ENCODE results near the gene PCDH8. TPM values are rescaled to one million over a fixed set of nuclear protein-coding genes. Genes with fewer than 3 reads are reported as not detected.
"Not testable (repeated sequence)": the region's sequence is repeated elsewhere in the genome, so short reads cannot be mapped to it uniquely, and the experiment has no call there.

Gene PCDH8
- total RNA-seq, 2 donors from 2014 or later, result not detected

- Mint-ChIP-seq H3K4me1 (ENCODE audit: low read depth) (no peaks in the 10 kb centered on the region), H3K9me3 (no peaks in the 10 kb centered on the region), H3K36me3 (ENCODE audit: insufficient read depth in 2 of 2) (no peaks in the 10 kb centered on the region), H3K27me3 (ENCODE audit: low read depth) (peaks cover 28% of the 10 kb centered on the region), H3K4me3 (no peak overlapping the region), H3K27ac (no peak overlapping the region)
- DNase-seq (no peak), ATAC-seq (replicated peaks in 1 of 2) (no peak)
Observed at GRCh38 chr13:52827839-52828238, 20.6 kb downstream of the PCDH8 start.

GRCh38 chr13:52817886-52818285, 30.6 kb downstream of the PCDH8 start:
- H3K36me3 Mint-ChIP-seq (ENCODE audit: insufficient read depth in 2 of 2); DNase-seq; ATAC-seq (replicated peaks in 1 of 2); H3K9me3 Mint-ChIP-seq; H3K4me3 Mint-ChIP-seq; H3K27ac Mint-ChIP-seq; H3K4me1 Mint-ChIP-seq (ENCODE audit: low read depth); H3K27me3 Mint-ChIP-seq (ENCODE audit: low read depth): not testable (repeated sequence)

GRCh38 chr13:52815330-52815729, 33.1 kb downstream of the PCDH8 start:
- peaks cover 13% of the 10 kb centered on the region for H3K27me3 Mint-ChIP-seq (ENCODE audit: low read depth)
- H3K4me3 Mint-ChIP-seq, result no peak overlapping the region
- peaks cover 1 to 2% of the 10 kb centered on the region in 2 donors for H3K9me3 Mint-ChIP-seq
- DNase-seq (no peak), ATAC-seq (replicated peaks in 1 of 2) (no peak)
- H3K36me3 Mint-ChIP-seq (ENCODE audit: insufficient read depth in 2 of 2), result no peaks in the 10 kb centered on the region
- no peak overlapping the region for H3K27ac Mint-ChIP-seq
- H3K4me1 Mint-ChIP-seq (ENCODE audit: low read depth), result no peaks in the 10 kb centered on the region

GRCh38 chr13:52812941-52813340, 35.5 kb downstream of the PCDH8 start:
- DNase-seq (no peak), ATAC-seq (replicated peaks in 1 of 2) (no peak)
- no peak overlapping the region for H3K4me3 Mint-ChIP-seq
- peaks cover 13% of the 10 kb centered on the region for H3K27me3 Mint-ChIP-seq (ENCODE audit: low read depth)
- H3K27ac Mint-ChIP-seq, result no peak overlapping the region
- peaks cover 1 to 2% of the 10 kb centered on the region in 2 donors for H3K9me3 Mint-ChIP-seq
- no peaks in the 10 kb centered on the region for H3K36me3 Mint-ChIP-seq (ENCODE audit: insufficient read depth in 2 of 2)
- peaks cover 11% of the 10 kb centered on the region for H3K4me1 Mint-ChIP-seq (ENCODE audit: low read depth)

DNA sequence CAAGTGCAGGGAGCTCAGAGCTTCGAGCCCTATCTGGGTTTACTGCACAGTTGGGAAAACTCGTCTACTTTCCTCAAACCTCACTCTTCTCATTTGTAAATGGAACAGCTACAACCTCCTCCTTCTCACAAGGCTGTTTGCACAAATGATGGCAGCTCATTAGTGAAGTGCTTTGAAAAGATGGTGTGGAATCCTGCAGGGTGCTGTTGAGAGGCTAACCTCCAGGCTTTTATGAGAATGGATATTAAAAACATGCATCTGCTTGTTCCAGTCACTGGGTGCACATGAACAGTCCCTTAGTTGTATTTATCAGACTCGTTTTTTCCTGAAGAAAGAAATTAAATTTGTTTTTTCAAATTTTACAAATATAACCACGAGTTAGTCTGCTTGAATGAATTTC, 36.6 kb downstream of the PCDH8 start:
- no peak overlapping the region for H3K4me3 Mint-ChIP-seq
- ATAC-seq (replicated peaks in 1 of 2), result no peak
- peaks cover 13% of the 10 kb centered on the region for H3K27me3 Mint-ChIP-seq (ENCODE audit: low read depth)
- no peaks in the 10 kb centered on the region for H3K9me3 Mint-ChIP-seq
- H3K27ac Mint-ChIP-seq, result no peak overlapping the region
- H3K36me3 Mint-ChIP-seq (ENCODE audit: insufficient read depth in 2 of 2), result no peaks in the 10 kb centered on the region
- H3K4me1 Mint-ChIP-seq (ENCODE audit: low read depth), result peaks cover 11% of the 10 kb centered on the region
- no peak for DNase-seq

GRCh38 chr13:52810526-52810925, 37.9 kb downstream of the PCDH8 start:
- H3K27me3 Mint-ChIP-seq (ENCODE audit: low read depth), result peaks cover 22% of the 10 kb centered on the region
- H3K36me3 Mint-ChIP-seq (ENCODE audit: insufficient read depth in 2 of 2), result no peaks in the 10 kb centered on the region
- H3K27ac Mint-ChIP-seq, result no peak overlapping the region
- no peak for ATAC-seq (replicated peaks in 1 of 2)
- no peaks in the 10 kb centered on the region for H3K9me3 Mint-ChIP-seq
- no peak overlapping the region for H3K4me3 Mint-ChIP-seq
- peaks cover 11% of the 10 kb centered on the region for H3K4me1 Mint-ChIP-seq (ENCODE audit: low read depth)
- DNase-seq, result no peak

DNA sequence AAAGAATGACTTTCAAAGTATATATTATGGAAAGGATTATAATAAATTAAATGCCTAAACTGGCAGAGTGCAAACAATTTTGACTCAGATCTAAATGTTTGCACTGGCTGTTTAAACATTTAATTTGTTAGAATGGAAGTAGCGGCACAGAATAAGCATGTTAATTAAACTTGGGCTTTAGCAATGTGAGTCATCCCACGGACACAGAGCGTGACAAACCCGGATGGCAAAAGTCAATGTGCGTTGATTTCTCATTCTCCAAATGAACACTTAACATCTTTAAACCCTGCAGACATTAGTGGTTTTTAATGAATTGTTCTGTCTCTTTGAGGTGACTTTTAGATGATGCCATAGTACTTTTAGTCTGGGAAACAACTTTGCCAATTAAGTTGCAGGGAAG, 38.4 kb downstream of the PCDH8 start:
- H3K4me3 Mint-ChIP-seq, result no peak overlapping the region
- no peak overlapping the region for H3K27ac Mint-ChIP-seq
- H3K4me1 Mint-ChIP-seq (ENCODE audit: low read depth), result peaks cover 11% of the 10 kb centered on the region
- no peaks in the 10 kb centered on the region for H3K36me3 Mint-ChIP-seq (ENCODE audit: insufficient read depth in 2 of 2)
- peaks cover 25% of the 10 kb centered on the region for H3K27me3 Mint-ChIP-seq (ENCODE audit: low read depth)
- no peak for ATAC-seq (replicated peaks in 1 of 2)
- DNase-seq, result no peak
- no peaks in the 10 kb centered on the region for H3K9me3 Mint-ChIP-seq

DNA sequence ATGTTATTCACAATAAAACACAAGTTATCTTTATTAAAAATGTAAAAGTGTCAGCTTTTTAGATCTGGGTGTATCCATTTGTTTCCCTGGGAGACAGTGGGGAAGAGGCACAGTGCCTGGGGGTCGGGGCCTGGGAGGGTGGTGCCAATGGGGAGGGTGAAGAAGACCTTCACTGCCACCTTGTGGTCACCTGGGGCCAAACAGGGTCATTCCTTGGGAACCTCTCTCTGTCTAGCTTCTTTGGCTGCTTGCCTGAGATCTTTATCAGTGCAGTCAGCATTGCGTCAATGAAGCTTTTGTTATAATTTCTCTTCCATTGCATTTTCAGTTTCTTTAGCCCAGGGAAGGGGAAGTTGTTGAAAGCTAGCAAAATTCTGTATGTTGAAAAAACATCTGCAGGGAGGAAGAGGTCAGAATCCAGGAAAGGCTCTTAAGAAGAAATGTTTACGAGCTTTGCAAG, 39.1 kb downstream of the PCDH8 start:
- Mint-ChIP-seq H3K36me3 (ENCODE audit: insufficient read depth in 2 of 2) (no peaks in the 10 kb centered on the region), H3K4me3 (peak overlapping the region in 1 of 2 donors; percentile 52), H3K27ac (no peak overlapping the region), H3K4me1 (ENCODE audit: low read depth) (peaks cover 11% of the 10 kb centered on the region), H3K9me3 (no peaks in the 10 kb centered on the region), H3K27me3 (ENCODE audit: low read depth) (peaks cover 25% of the 10 kb centered on the region)
- DNase-seq (peak; percentile 68 to 69), ATAC-seq (replicated peaks in 1 of 2) (peak; percentile 83 to 86)

DNA sequence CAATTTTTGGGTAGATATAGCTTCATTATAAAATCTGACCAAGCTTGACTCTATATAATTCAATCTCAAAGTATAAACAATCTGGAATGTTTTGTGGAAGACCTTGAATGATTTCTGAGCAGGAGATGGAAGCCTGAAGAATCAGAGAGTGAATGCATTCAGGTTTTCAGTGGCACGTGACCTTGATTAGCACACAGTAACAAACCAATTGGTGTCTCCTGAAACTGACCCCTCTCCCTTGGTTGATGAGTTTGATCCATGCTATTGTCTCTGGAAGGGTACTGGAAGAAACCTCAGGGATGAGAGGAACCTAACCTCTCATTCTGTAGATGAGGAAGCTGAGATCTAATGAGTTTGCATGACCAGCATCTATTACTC, 39.6 kb downstream of the PCDH8 start:
- Mint-ChIP-seq H3K4me1 (ENCODE audit: low read depth) (peaks cover 11% of the 10 kb centered on the region), H3K4me3 (no peak overlapping the region), H3K36me3 (ENCODE audit: insufficient read depth in 2 of 2) (no peaks in the 10 kb centered on the region), H3K27me3 (ENCODE audit: low read depth) (peaks cover 24% of the 10 kb centered on the region), H3K27ac (no peak overlapping the region), H3K9me3 (no peaks in the 10 kb centered on the region)
- ATAC-seq (replicated peaks in 1 of 2) (no peak), DNase-seq (no peak)

DNA sequence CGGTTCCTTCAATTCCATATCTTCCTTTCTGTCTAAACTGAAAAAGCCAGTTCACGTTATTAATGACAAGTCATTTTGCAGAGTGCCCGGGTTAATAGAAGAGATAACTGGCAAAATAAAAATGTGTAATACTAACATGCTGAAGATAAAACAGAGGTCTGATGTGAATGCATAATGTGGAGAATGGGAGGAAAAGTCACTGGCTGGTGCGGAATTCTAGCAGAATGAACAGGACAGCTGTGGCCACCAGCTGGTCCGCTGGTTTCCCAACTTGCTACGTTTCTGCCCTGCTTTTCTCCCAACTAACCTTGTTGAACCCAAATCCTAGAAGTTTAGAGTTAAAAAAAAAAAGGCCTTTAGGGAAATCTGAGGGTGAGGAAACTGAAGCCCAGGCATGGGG, 42.4 kb downstream of the PCDH8 start:
- Mint-ChIP-seq H3K27ac (peak overlapping the region; percentile 51), H3K27me3 (ENCODE audit: low read depth) (peaks cover 11% of the 10 kb centered on the region), H3K9me3 (no peaks in the 10 kb centered on the region), H3K36me3 (ENCODE audit: insufficient read depth in 2 of 2) (no peaks in the 10 kb centered on the region), H3K4me1 (ENCODE audit: low read depth) (peaks cover 11% of the 10 kb centered on the region), H3K4me3 (no peak overlapping the region)
- DNase-seq, result no peak
- ATAC-seq (replicated peaks in 1 of 2), result no peak

DNA sequence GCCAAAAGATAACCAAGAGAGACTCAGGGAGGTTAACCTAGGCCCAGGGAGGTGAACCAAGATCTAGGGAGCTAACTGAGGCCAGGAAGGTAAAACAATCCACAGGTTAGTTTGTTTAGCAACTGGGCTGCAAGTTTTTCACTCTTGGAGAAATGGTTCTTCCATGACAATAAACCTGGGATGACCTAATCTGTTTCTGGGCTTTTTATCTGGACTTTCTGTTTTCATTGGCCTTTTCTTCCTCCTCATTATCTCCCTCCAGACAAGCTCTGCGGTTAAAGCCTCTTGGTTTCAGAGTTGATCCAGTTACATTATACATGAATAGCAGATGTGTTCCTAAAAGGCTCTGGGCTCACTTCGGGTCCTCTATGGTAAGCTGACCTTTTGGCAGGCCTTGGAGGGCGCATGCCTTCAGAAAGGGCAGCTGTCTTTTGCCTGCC, 44.2 kb downstream of the PCDH8 start:
- Mint-ChIP-seq H3K27me3 (ENCODE audit: low read depth) (peaks cover 11% of the 10 kb centered on the region), H3K9me3 (no peaks in the 10 kb centered on the region), H3K36me3 (ENCODE audit: insufficient read depth in 2 of 2) (no peaks in the 10 kb centered on the region), H3K4me3 (no peak overlapping the region), H3K27ac (no peak overlapping the region), H3K4me1 (ENCODE audit: low read depth) (peaks cover 3% of the 10 kb centered on the region)
- no peak for ATAC-seq (replicated peaks in 1 of 2)
- no peak for DNase-seq

GRCh38 chr13:52800856-52801255, 47.6 kb downstream of the PCDH8 start:
- no peaks in the 10 kb centered on the region for H3K36me3 Mint-ChIP-seq (ENCODE audit: insufficient read depth in 2 of 2)
- H3K4me3 Mint-ChIP-seq, result no peak overlapping the region
- DNase-seq (no peak), ATAC-seq (replicated peaks in 1 of 2) (no peak)
- no peak overlapping the region for H3K27ac Mint-ChIP-seq
- H3K4me1 Mint-ChIP-seq (ENCODE audit: low read depth), result no peaks in the 10 kb centered on the region
- no peaks in the 10 kb centered on the region for H3K9me3 Mint-ChIP-seq
- peaks cover 13% of the 10 kb centered on the region for H3K27me3 Mint-ChIP-seq (ENCODE audit: low read depth)

DNA sequence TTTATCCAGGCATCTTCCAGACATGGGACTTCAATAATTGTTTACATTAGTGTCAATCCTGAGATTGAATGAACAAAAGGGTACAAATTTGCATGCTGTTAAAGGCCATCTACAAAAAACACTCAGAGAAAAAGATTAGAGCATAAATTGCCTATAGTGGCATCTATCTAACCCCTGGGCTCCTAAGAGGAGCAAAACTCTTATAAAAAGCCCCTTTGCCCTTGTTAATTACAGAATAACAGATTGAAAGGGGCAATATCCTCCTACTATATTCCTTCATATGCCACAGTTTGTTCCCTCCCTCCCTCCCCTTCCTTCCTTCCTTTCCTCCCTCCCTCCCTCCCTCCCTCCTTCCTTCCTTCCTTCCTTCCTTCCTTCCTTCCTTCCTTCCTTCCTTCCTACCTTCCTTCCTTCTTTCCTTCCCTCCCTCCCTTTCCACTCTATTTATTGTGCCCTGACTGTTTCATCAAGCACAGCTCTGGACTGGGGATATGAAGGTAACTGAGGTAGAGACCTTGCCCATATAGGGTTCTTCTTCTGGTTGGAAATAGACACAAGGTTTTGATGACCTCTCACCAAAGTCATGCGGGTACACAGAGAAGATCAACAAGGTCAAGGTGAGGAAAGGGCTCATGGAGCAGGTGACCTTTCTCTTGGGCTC, 49.5 kb downstream of the PCDH8 start:
- peaks cover 7% of the 10 kb centered on the region for H3K27me3 Mint-ChIP-seq (ENCODE audit: low read depth)
- H3K36me3 Mint-ChIP-seq (ENCODE audit: insufficient read depth in 2 of 2), result no peaks in the 10 kb centered on the region
- ATAC-seq (replicated peaks in 1 of 2) (no peak), DNase-seq (no peak)
- H3K27ac Mint-ChIP-seq, result no peak overlapping the region
- no peak overlapping the region for H3K4me3 Mint-ChIP-seq
- no peaks in the 10 kb centered on the region for H3K9me3 Mint-ChIP-seq
- H3K4me1 Mint-ChIP-seq (ENCODE audit: low read depth), result no peaks in the 10 kb centered on the region

DNA sequence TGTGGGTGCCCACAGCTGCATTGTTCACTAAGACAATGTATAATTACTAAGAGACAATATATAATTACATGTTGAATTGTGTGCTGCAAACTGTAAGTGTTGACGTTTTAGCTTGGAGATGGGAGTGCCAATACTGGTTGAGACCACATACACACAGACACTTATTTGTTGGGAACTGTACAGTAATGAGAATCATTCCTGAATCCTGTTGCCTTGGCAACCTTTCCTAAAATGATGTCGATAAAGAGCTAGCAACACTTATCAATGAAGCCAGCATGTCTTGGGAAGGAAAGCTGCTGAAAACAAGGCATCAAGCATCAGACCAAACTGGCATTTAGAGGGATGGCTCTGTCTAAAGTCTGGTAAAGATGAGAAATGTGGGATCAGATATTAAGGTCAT, 51.3 kb downstream of the PCDH8 start:
- Mint-ChIP-seq H3K36me3 (ENCODE audit: insufficient read depth in 2 of 2) (no peaks in the 10 kb centered on the region), H3K9me3 (no peaks in the 10 kb centered on the region), H3K27me3 (ENCODE audit: low read depth) (peaks cover 7% of the 10 kb centered on the region), H3K4me1 (ENCODE audit: low read depth) (no peaks in the 10 kb centered on the region), H3K27ac (no peak overlapping the region), H3K4me3 (no peak overlapping the region)
- ATAC-seq (replicated peaks in 1 of 2), result no peak
- DNase-seq, result no peak
